OCI-LY3 (cell line): ENCODE measurements around the gene GRM4.

Source experiments
- EZH2phosphoT487 ChIP-seq: fragments of 200-600 bp; shearing (Covaris generic); IDR thresholded peaks from 2 replicates; pipeline ENCODE4 v1.6.1; 2018; ENCODE audit warnings: antibody characterized with exemption, mixed run types, low read depth
- TF ChIP-seq, protein P1 (sequence below): fragments of 200-600, 300-600 bp; sonication (generic); IDR thresholded peaks from 2 replicates; pipeline ENCODE4 v1.5.1; 2014; ENCODE audit warnings: antibody characterized with exemption, low read length, low read depth

- TF ChIP-seq, protein P1, sequence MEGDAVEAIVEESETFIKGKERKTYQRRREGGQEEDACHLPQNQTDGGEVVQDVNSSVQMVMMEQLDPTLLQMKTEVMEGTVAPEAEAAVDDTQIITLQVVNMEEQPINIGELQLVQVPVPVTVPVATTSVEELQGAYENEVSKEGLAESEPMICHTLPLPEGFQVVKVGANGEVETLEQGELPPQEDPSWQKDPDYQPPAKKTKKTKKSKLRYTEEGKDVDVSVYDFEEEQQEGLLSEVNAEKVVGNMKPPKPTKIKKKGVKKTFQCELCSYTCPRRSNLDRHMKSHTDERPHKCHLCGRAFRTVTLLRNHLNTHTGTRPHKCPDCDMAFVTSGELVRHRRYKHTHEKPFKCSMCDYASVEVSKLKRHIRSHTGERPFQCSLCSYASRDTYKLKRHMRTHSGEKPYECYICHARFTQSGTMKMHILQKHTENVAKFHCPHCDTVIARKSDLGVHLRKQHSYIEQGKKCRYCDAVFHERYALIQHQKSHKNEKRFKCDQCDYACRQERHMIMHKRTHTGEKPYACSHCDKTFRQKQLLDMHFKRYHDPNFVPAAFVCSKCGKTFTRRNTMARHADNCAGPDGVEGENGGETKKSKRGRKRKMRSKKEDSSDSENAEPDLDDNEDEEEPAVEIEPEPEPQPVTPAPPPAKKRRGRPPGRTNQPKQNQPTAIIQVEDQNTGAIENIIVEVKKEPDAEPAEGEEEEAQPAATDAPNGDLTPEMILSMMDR: no peak
- no peak for TF ChIP-seq EZH2phosphoT487
These were observed 55.0 kb downstream of the GRM4 start for GRCh38 chr6:34090935-34091334.
